Amygdala (tissue), 56 donors: ENCODE results near the gene TFDP2.
A peak's percentile ranks its signal among the peaks of the same experiment; 100 is the strongest.
"Not testable (repeated sequence)": the region's sequence is repeated elsewhere in the genome, so short reads cannot be mapped to it uniquely, and the experiment has no call there.

ENCODE experiments used
- DNase-seq, 56 donors: peaks; one replicate each; lab custom pipeline; 2025; lab: John Stamatoyannopoulos, UW

TFDP2 gene, protein sequence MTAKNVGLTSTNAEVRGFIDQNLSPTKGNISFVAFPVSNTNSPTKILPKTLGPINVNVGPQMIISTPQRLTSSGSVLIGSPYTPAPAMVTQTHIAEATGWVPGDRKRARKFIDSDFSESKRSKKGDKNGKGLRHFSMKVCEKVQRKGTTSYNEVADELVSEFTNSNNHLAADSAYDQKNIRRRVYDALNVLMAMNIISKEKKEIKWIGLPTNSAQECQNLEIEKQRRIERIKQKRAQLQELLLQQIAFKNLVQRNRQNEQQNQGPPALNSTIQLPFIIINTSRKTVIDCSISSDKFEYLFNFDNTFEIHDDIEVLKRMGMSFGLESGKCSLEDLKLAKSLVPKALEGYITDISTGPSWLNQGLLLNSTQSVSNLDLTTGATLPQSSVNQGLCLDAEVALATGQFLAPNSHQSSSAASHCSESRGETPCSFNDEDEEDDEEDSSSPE

GRCh38 chr3:142148792-142149672 is at the start of gene TFDP2:
TSS of gene TFDP2 (minus strand) at chr3:142149544. CDS start at chr3:142101749, 47,795 bp downstream.
- DNase-seq = peak in 55 of 56 donors; percentile 33 to 94 (median 81)

GRCh38 chr3:142188846-142189245 is 39.5 kb upstream of the TFDP2 start:
- DNase-seq = no peak

DNA sequence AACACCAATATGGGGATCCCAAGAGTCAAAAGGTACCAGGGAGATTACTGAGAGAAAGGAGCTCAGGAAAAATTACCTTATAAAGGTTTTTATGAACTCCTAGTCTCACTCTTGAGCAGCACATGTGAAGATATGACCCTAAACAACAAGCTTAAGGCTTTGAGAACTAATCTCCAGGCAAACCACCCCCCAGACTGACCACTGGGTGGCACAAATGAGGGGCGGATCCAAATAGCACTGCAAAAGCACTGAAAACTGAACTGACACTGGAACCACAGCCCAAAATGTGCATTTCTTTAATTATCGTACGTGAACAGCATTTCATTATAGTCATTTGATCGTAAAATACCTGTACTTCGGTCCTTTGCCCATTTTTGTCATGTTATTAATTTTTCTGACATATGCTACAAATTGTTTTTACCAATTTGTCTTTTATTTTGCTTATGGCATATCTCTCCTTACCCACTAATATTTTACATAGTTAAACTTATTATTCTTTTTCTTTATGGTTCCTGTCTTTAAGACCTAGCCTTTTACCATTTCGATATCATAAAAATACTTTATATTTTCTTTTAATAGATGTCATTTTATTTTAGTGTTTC is 31.5 kb upstream of the TFDP2 start:
- DNase-seq = peak in 10 of 56 donors; percentile 0 to 35 (median 6)

GRCh38 chr3:142175478-142175877 is 26.1 kb upstream of the TFDP2 start:
- DNase-seq = no peak

- DNase-seq = no peak
These were observed 25.2 kb upstream of the TFDP2 start for GRCh38 chr3:142174559-142174958.

DNA sequence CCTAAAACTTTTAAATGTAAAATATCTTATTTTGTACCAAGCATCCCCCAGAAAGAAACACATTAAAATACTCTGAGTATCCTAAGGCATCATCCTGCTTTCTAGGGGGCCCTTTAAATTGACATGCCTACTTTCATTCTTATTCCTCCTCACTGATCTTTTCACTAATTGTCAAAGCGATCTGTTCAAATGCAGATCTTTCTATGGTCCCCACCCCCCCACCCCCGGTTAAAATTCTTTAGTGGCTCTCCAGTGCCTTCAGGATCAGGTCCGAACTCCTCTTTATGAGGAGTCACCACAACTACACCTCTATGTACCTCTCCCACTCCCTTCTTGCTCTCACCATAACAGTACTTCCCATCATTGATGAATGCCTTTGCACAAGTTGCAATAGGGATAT is 19.2 kb upstream of the TFDP2 start:
- no peak for DNase-seq

DNA sequence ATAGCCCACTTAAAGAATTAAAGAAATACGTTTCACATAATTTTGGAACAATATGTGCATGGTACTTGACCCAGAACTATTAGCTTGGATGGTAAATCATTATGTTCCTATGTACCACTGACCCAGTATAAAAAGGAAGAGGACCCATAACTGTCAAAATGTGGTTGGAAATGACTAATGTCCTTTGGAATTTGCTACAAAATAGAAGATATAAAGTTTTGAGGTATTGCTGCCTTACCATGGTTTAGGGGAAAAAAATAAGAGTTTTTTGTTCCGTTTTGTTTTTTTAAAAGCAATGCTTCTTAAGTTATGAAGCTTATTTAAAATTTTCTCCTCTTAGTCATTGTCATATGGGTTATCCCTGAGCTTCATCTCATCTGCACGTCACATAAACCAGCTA is 15.8 kb upstream of the TFDP2 start:
- DNase-seq = no peak

- no peak for DNase-seq
These were observed 9.9 kb upstream of the TFDP2 start for GRCh38 chr3:142159083-142159740.

- DNase-seq = no peak
These were observed 4.8 kb upstream of the TFDP2 start for GRCh38 chr3:142154186-142154585.

- DNase-seq = no peak
These were observed 3.0 kb upstream of the TFDP2 start for GRCh38 chr3:142152384-142152783.

DNA sequence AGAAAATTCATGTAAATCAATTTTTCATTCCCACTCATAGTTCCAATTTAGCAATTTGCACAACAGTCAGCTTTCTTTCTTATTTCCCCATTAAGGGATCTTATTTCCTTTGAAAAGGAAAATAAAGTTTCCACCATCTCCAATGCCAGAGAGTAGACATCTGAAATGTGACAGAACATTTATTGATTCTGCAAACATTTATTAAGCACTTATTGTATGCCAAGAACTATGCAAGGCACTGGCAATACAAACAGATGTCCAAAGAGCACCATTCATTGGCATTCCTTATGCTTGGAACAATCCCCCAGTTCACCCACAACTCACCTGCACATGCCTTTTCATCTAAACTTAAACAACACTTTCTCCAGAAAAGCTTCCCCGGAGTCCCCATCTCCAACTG is 2.5 kb upstream of the TFDP2 start:
- no peak for DNase-seq

GRCh38 chr3:142151240-142151639 is 1.9 kb upstream of the TFDP2 start:
- no peak for DNase-seq

DNA sequence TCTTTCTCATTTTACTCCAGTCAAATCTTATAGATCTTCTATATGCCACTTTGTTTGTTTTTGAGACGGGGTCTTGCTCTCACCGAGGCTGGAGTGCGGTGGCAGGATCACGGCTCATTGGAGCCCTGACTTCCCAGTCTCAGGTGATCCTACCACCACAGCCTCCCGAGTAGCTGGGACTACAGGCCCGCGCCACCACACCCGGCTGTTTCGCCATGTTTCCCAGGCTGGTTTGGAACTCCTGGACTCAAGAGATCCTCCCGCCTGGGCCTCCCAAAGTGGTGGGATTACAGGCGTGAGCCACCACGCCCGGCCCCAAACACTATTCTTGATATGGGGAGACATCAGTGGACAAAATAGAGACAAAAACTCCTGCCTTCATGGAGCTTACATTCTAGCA is 927 bp upstream of the TFDP2 start:
- peak in 1 of 56 donors; percentile 1 for DNase-seq

GRCh38 chr3:142149673-142149992 is 289 bp upstream of the TFDP2 start:
- DNase-seq = no peak

DNA sequence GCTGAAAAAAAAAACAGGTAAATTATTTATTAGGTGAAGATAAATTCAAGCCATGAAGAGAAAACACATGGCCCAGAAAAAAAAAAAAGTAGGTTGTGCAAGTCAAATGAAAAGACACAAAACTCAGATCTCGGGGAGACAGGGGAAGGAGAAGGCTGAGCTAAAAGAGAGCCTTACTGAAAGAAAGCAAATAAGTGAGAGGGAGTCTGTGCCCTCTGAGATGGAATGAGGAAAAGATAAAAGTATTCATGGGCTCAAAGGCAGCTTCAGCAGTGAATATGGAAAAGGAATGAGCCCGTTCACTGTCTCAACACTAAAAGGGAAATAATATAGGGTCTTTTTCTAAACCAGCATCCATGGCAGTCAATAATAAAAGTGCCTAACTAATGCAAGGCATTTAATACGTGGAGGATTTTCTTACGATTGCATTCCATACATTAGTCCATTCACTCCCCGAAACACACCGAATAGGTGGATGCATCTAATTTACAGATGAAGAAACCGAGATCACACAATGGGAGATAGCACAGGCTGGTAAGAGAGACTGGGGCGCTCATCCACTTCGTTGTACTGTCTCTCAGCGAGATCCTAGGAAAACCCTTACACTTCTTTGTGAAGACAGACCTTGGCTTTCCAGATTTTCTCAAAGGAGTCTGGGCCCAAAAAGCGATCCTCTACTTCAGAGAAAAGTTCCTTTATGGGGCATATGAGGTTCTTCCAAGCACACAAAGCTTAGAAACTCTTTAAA is 1.1 kb downstream of the TFDP2 start:
- no peak for DNase-seq

- not testable (repeated sequence) for DNase-seq
These were observed 4.8 kb downstream of the TFDP2 start for GRCh38 chr3:142144587-142144986.

DNA sequence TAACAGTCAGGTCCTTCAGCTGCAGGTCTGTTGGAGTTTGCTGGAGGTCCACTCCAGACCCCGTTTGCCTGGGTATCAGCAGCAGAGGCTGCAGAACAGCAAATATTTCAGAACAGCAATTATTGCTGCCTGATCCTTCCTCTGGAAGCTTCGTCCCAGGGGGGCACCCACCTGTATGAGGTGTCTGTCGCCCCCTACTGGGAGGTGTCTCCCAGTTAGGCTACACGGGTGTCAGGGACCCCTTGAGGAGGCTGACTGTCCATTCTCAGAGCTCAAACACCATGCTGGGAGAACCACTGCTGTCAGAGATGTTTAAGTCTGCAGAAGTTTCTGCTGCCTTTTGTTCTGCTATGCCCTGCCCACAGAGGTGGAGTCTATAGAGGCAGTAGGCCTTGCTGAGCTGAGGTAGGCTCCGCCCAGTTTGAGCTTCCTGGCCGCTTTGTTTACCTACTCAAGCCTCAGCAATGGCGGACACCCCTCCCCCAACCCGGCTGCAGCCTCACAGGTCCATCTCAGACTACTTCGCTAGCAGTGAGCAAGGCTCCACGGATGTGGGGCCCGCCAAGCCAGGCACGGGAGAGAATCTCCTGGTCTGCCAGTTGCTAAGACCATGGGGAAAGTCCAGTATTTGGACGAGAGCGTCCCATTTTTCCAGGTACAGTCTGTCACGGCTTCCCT is 8.6 kb downstream of the TFDP2 start:
- DNase-seq = not testable (repeated sequence)

- not testable (repeated sequence) for DNase-seq
These were observed 12.3 kb downstream of the TFDP2 start for GRCh38 chr3:142137089-142137488.

- DNase-seq = no peak
These were observed 14.5 kb downstream of the TFDP2 start for GRCh38 chr3:142134799-142135325.
